Measurements from ENCODE around the gene SPZ1. TPM values are rescaled to one million over a fixed set of nuclear protein-coding genes. Genes with fewer than 3 reads are reported as not detected.

Gene SPZ1
- total and polyA plus RNA-seq, 2 of the 13 experiments (the other 11 are each of a cell fraction or from before 2014, with no cell fraction given) = not detected

DNA sequence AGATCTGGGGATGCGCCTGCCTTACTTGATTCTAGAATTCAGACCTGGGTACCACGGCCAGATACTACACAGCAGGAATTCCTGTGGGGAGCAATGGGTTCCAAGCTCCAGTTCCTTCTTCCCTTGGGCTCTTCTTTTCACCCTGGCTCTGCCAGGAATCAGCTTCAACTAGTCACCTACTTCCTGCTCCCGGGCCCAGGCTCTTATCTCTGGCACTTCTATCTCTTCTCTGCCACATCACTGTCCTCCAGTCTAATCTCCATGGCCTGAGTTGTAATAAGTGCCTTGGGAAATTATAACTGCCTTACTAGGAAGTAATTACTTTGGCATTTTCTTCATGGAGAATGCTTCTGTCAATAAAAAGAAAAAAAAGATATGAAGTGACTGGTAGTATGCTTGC is 37.7 kb upstream of the SPZ1 start:
- Histone ChIP-seq H3K27ac (ENCODE audit: extremely low read length, insufficient read depth, low read length) (no peak overlapping the region), H4K20me1 (ENCODE audit: insufficient read depth, low read length) (no peaks in the 10 kb centered on the region), H3K9ac (ENCODE audit: insufficient read depth, low read depth, low read length) (no peak overlapping the region), H3K4me3 (replicated peaks in 1 of 3; ENCODE audit: insufficient read depth in 1 of 3, low read depth in 2 of 3, low read length in 3 of 3) (no peak overlapping the region), H2AFZ (ENCODE audit: low read length) (no peak overlapping the region), H3K27me3 (ENCODE audit: control insufficient read depth in 1 of 2, insufficient read depth in 2 of 2, low read length in 2 of 2) (no peaks in the 10 kb centered on the region), H3K36me3 (replicated peaks in 1 of 2; ENCODE audit: control insufficient read depth in 1 of 2, insufficient read depth in 2 of 2, low read length in 2 of 2) (no peaks in the 10 kb centered on the region), H3K9me3 (ENCODE audit: low read length) (no peaks in the 10 kb centered on the region), H3K4me2 (ENCODE audit: low read depth, low read length) (no peak overlapping the region), H3K4me1 (ENCODE audit: insufficient read depth, low read length) (no peaks in the 10 kb centered on the region), H3K79me2 (ENCODE audit: insufficient read depth, low read length) (no peaks in the 10 kb centered on the region)
- no peak for FAIRE-seq
- ATAC-seq = no peak
- WGBS (ENCODE audit: low lambda C conversion rate) = 23% methylated on average over 1 of the region's 3 CpGs
- no TSS peak for BruUV-seq (replicated peaks)
- POLR2A ChIA-PET = no interaction called here
- TF ChIP-seq ZNF468 (CRISPR knock-in tag; IDR thresholded peaks at IDR 0.05) = no peak
- TF ChIP-seq, protein P1, sequence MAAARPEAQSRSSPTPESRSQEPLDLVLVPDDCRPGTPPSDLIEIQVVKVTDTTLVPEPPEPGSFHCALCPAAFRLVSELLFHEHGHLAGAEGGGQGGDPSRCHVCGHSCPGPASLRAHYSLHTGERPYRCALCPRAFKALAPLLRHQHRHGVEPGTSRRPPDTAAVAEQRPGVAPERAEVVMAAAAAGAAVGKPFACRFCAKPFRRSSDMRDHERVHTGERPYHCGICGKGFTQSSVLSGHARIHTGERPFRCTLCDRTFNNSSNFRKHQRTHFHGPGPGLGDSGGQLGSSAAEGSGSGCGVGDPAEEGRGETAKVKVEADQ (CRISPR knock-in tag; IDR thresholded peaks at IDR 0.05; ENCODE audit: borderline replicate concordance) = no peak
- no peak for TF ChIP-seq MEF2D (CRISPR knock-in tag; IDR thresholded peaks at IDR 0.05)
- TF ChIP-seq, protein P2, sequence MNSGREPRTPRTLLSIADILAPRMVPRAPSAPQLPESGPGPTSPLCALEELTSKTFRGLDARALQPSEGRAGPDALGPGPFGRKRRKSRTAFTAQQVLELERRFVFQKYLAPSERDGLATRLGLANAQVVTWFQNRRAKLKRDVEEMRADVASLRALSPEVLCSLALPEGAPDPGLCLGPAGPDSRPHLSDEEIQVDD (CRISPR knock-in tag; IDR thresholded peaks at IDR 0.05; ENCODE audit: borderline replicate concordance) = no peak
- TF ChIP-seq ATRX (CRISPR knock-in tag; IDR thresholded peaks at IDR 0.05; ENCODE audit: borderline replicate concordance) = no peak
- TF ChIP-seq AKAP8 (CRISPR knock-in tag; IDR thresholded peaks at IDR 0.05) = no peak
- TF ChIP-seq, protein P3, sequence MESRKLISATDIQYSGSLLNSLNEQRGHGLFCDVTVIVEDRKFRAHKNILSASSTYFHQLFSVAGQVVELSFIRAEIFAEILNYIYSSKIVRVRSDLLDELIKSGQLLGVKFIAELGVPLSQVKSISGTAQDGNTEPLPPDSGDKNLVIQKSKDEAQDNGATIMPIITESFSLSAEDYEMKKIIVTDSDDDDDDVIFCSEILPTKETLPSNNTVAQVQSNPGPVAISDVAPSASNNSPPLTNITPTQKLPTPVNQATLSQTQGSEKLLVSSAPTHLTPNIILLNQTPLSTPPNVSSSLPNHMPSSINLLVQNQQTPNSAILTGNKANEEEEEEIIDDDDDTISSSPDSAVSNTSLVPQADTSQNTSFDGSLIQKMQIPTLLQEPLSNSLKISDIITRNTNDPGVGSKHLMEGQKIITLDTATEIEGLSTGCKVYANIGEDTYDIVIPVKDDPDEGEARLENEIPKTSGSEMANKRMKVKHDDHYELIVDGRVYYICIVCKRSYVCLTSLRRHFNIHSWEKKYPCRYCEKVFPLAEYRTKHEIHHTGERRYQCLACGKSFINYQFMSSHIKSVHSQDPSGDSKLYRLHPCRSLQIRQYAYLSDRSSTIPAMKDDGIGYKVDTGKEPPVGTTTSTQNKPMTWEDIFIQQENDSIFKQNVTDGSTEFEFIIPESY (CRISPR knock-in tag; IDR thresholded peaks at IDR 0.05) = no peak
- no peak for TF ChIP-seq ZFX (CRISPR knock-in tag; IDR thresholded peaks at IDR 0.05; ENCODE audit: low read depth)
- TF ChIP-seq ZNF878 (CRISPR knock-in tag; IDR thresholded peaks at IDR 0.05) = no peak
- no peak for TF ChIP-seq NFE2L1 (CRISPR knock-in tag; IDR thresholded peaks at IDR 0.05; ENCODE audit: borderline replicate concordance)
- no peak for TF ChIP-seq ATM (IDR thresholded peaks at IDR 0.05; ENCODE audit: borderline replicate concordance)
- no peak for TF ChIP-seq ZNF577 (CRISPR knock-in tag; IDR thresholded peaks at IDR 0.05; ENCODE audit: borderline replicate concordance, low read depth)
- TF ChIP-seq CCAR2 (optimal IDR thresholded peaks at IDR 0.05; ENCODE audit: low read depth, low read length) = no peak
- TF ChIP-seq, protein P4, sequence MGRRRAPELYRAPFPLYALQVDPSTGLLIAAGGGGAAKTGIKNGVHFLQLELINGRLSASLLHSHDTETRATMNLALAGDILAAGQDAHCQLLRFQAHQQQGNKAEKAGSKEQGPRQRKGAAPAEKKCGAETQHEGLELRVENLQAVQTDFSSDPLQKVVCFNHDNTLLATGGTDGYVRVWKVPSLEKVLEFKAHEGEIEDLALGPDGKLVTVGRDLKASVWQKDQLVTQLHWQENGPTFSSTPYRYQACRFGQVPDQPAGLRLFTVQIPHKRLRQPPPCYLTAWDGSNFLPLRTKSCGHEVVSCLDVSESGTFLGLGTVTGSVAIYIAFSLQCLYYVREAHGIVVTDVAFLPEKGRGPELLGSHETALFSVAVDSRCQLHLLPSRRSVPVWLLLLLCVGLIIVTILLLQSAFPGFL (CRISPR knock-in tag; IDR thresholded peaks at IDR 0.05) = no peak
- TF ChIP-seq ZSCAN20 (CRISPR knock-in tag; IDR thresholded peaks at IDR 0.05; ENCODE audit: borderline replicate concordance) = no peak
- no peak for TF ChIP-seq CBX1 (IDR thresholded peaks at IDR 0.05; ENCODE audit: low read depth)
- TF ChIP-seq ZNF510 (CRISPR knock-in tag; IDR thresholded peaks at IDR 0.05; ENCODE audit: low read depth) = no peak
- TF ChIP-seq, protein P5, sequence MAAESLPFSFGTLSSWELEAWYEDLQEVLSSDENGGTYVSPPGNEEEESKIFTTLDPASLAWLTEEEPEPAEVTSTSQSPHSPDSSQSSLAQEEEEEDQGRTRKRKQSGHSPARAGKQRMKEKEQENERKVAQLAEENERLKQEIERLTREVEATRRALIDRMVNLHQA (CRISPR knock-in tag; IDR thresholded peaks at IDR 0.05) = no peak
- no peak for DNase-seq (ENCODE audit: low spot score)
- intact Hi-C loops (cut with micrococcal nuclease; ENCODE audit: unreplicated experiment) (no loop called here), in situ Hi-C loops (cut with HindIII; ENCODE audit: extremely low pct_ligation_motif_present, low pct_unique_long_range_greater_than_20kb) (no loop called here)
- CTCF ChIA-PET (ENCODE audit: low intra/inter-chr PET ratio, low total read pairs) = no interaction called here

All from HepG2 (cell line).